NCI-H2029 treated with DMSO at 0.1 percent for 48 hours (cell line): ENCODE data around the gene SKAP2.

Experiments used
- DNase-seq: peaks from one replicate; lab custom pipeline; 2025; lab: John Stamatoyannopoulos, UW

The SKAP2 gene

DNA sequence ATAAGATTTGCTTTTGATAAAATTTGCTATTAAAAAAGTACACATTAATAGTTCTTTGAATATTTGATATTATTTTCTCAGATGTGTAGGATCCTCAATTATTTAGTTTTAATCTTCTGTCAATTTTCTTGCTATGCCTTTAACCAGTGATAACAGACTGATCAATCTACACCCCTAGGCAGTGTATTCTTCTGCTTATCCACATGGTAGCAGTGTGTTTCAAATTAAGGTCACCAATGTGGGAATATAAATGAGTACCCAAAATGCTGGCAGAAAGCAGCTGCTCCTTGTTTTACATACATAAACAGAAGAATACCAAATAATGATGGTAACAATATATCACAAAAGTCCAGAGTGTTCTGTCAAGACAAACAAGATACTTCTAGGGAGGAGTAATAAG is 87.0 kb downstream of the SKAP2 start:
- DNase-seq, result no peak

DNA sequence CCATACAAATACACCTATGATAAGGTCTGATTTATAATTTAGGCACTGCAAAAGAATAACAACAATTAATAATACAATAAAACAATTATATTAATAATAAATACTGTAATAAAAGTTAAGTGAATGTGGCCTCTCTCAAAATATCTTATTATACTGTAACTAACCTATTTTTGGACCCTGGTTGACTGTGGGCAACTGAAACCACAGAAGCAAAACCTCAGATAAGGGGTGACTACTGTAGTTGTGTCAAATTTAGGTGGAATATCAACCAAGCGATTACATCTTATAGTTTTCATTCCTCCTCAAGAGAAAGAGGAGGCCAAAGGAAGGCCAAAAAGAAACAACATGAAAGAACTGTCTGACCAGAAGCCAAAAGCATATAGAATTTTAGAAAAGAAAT is 103.9 kb downstream of the SKAP2 start:
- DNase-seq, result no peak

GRCh38 chr7:26759108-26759507 is 105.3 kb downstream of the SKAP2 start:
- DNase-seq, result no peak

- DNase-seq, result no peak
These were observed 121.2 kb downstream of the SKAP2 start for GRCh38 chr7:26743205-26743604.

GRCh38 chr7:26735976-26736600 is 128.3 kb downstream of the SKAP2 start:
- no peak for DNase-seq

- DNase-seq, result no peak
These were observed 135.1 kb downstream of the SKAP2 start for GRCh38 chr7:26729150-26729775.

DNA sequence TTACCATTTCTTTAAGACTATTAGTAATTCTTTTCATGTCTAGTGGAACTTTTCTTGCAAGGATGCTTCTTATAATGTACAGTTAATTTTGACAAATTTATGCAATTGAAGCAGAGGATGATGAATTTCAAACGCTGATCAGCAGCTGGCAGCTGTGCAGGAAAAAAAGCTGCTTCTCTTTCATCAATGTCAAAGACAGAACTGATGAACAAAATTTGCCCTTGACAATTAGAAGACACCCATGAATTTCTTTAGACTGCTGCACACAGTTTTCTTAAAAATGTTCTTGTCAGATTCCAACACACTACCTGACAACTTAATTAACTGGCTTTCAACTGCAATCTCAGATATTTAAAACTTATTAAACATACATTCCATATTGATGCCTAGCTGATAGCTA is 138.3 kb downstream of the SKAP2 start:
- no peak for DNase-seq

GRCh38 chr7:26724795-26725194 is 139.6 kb downstream of the SKAP2 start:
- DNase-seq, result no peak

- no peak for DNase-seq
These were observed 141.3 kb downstream of the SKAP2 start for GRCh38 chr7:26723129-26723528.

DNA sequence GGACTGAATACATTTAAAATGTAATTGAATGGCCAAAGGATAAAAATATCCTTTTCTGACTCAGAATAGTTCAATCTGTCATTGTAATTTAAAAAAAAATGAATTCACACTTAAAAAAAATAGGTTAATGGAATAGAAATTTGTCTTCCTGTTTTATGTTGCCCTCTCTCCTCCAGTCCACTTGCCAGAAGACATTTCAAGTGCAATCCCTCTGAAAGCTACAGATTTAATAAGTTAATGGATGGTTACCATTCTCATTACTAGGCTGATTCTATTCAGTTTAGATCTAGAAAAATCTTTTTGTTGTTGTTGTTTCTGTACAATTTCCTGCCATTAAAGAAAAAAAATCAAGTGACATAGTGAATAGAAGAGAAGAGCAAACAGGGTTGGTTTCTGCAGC is 142.9 kb downstream of the SKAP2 start:
- no peak for DNase-seq

DNA sequence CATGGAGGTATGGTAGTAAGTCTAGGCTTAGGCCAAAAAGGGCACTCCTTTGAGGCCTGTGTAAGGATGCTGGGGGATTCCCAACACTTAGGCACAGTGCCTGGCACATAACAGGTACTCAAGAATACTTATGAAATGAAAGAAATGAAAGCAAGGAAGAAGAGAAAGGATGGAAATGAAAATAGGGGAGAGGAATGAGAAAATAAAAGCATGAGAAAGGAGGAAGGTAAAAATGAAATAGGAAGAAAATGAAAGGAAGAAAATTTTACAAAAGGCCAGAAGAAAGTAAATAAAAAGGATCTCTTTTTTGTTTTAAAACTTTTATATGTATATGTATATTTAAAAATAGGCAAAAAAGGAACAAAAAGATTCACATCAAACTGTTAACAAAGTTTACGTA is 146.3 kb downstream of the SKAP2 start:
- DNase-seq, result no peak

GRCh38 chr7:26714438-26714837 is 150.0 kb downstream of the SKAP2 start:
- DNase-seq, result no peak

DNA sequence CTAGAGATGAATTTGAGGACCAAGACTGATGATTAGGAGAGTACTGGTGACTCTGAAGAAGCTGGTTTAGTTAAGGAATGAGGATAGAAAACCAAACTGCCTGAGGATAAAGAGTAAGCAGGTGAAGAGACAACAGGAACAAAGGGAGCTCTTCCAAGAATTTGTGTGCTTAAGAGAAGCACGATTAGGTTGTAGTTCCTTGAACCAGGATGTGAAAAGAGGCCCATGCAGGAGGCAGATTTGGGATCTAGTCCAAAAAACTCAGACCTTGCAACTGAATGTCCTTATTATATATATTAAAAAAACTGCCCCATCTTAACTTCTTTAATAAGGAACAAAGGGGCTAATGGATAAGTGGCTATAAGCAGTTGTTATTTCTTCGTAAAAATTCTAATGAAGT is 150.4 kb downstream of the SKAP2 start:
- DNase-seq, result no peak

GRCh38 chr7:26709210-26709990 is 155.0 kb downstream of the SKAP2 start:
- no peak for DNase-seq

DNA sequence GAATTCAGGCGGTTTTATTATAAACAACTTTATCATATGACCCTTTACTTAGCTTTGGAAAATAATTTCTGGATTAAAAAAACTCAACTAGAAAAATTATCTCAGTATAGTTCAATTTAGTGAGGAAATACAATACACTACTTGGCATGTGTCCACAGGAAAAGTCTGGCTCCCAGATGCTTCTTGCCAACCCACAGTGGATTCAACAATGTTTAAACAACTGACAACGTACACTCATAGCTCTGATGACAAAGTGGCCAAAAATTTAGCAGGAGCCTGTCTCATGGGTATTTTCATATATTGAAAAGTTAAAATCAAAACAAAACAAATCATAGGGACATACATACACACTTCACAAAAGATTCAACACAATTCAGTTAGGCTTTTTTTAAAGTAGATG is 158.8 kb downstream of the SKAP2 start:
- DNase-seq, result peak; percentile 32

DNA sequence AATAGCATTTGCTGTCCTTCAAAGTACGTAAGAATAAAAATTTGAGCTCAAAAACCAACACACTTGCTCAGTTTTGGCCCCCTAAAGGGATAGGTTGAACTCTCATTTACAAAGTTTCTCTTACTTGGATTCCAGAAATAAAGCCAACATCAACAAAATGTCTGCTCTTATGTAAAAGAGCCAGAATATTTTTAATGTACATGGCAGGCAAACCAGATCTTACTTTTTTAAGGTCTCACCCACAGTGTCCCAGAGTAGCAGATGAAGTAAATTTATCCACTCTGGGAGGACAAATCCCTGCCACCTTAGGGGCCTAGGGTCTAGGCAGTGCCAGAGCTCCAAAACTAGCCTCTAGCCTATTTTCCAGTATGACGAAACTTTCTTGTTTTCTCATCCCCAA is 159.6 kb downstream of the SKAP2 start:
- no peak for DNase-seq

DNA sequence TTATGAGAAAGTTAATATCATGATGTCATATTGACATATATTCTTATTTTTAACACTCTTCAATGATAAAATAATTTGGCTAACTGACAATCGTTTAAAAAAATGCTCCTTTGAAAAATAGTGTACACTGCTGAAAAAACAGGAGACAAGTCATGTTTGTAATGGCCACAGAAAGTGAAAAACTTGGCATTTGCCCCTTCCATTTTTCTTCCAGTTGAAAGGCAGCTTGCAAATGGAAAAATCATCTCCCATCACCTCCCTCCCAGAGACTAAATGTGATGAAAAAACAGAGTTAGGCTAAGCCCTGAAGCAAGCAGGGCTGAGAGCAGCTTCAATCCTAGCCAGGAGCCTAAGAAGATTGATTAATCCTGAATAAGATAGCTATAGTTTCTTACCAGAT is 160.4 kb downstream of the SKAP2 start:
- no peak for DNase-seq

DNA sequence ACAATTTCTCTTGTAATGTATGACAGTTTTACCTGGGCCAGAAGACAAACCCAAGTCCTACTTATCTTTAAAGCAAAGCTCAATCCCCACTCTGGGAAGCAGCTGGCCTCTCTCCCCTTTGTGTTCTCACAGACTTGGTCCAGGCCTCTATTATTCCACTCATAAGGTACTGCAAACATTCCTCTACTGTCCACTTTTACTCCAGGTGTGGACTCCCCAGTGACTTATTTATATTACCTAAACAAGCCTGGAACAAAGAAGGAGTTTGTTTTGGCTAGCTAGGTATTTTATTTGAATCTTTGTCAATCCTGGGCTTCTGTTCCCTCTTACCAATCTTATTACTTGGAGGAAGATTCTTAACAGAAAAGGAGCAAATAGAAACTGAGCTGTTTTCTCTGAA is 163.5 kb downstream of the SKAP2 start:
- no peak for DNase-seq

GRCh38 chr7:26700386-26700785 is 164.0 kb downstream of the SKAP2 start:
- no peak for DNase-seq

- DNase-seq, result no peak
These were observed 164.6 kb downstream of the SKAP2 start for GRCh38 chr7:26699766-26700165.

GRCh38 chr7:26698806-26699205 is 165.6 kb downstream of the SKAP2 start:
- no peak for DNase-seq

- no peak for DNase-seq
These were observed 166.2 kb downstream of the SKAP2 start for GRCh38 chr7:26698194-26698593.

GRCh38 chr7:26696978-26697377 is 167.4 kb downstream of the SKAP2 start:
- no peak for DNase-seq
